ENCODE data around the gene ELMO1. TPM values are rescaled to one million over a fixed set of nuclear protein-coding genes. Genes with fewer than 3 reads are reported as not detected.

ELMO1 gene
- total and polyA plus RNA-seq, 2 experiments from 2014 or later = 6.5 to 24.9 TPM

DNA sequence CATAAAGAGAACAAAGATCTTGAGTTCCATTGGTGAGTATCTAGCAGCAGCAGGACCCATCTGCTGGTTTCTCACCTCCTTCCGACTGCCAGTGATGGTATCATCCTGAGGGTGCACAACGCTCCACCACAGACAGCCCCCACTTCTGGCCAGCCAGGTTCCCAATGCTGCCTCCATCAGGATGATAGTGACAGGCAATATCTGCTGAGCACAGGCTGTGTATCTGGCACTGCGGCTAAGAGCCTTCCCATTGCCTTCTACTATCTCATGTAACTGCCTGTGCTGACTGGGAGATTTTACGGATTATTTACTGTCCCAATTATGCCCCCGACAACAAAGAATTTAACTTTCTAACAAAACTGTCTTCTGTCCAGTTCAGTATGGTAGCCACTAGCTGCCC, 372.0 kb downstream of the ELMO1 start:
- Histone ChIP-seq H3K27ac (ENCODE audit: low read depth) (no peak overlapping the region), H3K36me3 (ENCODE audit: insufficient read depth) (no peaks in the 10 kb centered on the region), H3K79me2 (replicated peaks; ENCODE audit: insufficient read depth) (no peaks in the 10 kb centered on the region), H3K4me3 (no peak overlapping the region), H3K27me3 (ENCODE audit: insufficient read depth) (no peaks in the 10 kb centered on the region), H2AFZ (no peak overlapping the region), H3K4me2 (no peak overlapping the region), H3K4me1 (ENCODE audit: insufficient read depth) (no peaks in the 10 kb centered on the region), H3F3A (replicated peaks; ENCODE audit: low read depth) (no peaks in the 10 kb centered on the region), H4K20me1 (replicated peaks; ENCODE audit: insufficient read depth) (no peaks in the 10 kb centered on the region; the same call in 1 of the 2 replicates), H3K9me2 (ENCODE audit: insufficient read depth) (no peaks in the 10 kb centered on the region)
- DNase-seq (ENCODE audit: low spot score) (no peak), ATAC-seq (peak; percentile 58)
- TF ChIP-seq, protein P1, sequence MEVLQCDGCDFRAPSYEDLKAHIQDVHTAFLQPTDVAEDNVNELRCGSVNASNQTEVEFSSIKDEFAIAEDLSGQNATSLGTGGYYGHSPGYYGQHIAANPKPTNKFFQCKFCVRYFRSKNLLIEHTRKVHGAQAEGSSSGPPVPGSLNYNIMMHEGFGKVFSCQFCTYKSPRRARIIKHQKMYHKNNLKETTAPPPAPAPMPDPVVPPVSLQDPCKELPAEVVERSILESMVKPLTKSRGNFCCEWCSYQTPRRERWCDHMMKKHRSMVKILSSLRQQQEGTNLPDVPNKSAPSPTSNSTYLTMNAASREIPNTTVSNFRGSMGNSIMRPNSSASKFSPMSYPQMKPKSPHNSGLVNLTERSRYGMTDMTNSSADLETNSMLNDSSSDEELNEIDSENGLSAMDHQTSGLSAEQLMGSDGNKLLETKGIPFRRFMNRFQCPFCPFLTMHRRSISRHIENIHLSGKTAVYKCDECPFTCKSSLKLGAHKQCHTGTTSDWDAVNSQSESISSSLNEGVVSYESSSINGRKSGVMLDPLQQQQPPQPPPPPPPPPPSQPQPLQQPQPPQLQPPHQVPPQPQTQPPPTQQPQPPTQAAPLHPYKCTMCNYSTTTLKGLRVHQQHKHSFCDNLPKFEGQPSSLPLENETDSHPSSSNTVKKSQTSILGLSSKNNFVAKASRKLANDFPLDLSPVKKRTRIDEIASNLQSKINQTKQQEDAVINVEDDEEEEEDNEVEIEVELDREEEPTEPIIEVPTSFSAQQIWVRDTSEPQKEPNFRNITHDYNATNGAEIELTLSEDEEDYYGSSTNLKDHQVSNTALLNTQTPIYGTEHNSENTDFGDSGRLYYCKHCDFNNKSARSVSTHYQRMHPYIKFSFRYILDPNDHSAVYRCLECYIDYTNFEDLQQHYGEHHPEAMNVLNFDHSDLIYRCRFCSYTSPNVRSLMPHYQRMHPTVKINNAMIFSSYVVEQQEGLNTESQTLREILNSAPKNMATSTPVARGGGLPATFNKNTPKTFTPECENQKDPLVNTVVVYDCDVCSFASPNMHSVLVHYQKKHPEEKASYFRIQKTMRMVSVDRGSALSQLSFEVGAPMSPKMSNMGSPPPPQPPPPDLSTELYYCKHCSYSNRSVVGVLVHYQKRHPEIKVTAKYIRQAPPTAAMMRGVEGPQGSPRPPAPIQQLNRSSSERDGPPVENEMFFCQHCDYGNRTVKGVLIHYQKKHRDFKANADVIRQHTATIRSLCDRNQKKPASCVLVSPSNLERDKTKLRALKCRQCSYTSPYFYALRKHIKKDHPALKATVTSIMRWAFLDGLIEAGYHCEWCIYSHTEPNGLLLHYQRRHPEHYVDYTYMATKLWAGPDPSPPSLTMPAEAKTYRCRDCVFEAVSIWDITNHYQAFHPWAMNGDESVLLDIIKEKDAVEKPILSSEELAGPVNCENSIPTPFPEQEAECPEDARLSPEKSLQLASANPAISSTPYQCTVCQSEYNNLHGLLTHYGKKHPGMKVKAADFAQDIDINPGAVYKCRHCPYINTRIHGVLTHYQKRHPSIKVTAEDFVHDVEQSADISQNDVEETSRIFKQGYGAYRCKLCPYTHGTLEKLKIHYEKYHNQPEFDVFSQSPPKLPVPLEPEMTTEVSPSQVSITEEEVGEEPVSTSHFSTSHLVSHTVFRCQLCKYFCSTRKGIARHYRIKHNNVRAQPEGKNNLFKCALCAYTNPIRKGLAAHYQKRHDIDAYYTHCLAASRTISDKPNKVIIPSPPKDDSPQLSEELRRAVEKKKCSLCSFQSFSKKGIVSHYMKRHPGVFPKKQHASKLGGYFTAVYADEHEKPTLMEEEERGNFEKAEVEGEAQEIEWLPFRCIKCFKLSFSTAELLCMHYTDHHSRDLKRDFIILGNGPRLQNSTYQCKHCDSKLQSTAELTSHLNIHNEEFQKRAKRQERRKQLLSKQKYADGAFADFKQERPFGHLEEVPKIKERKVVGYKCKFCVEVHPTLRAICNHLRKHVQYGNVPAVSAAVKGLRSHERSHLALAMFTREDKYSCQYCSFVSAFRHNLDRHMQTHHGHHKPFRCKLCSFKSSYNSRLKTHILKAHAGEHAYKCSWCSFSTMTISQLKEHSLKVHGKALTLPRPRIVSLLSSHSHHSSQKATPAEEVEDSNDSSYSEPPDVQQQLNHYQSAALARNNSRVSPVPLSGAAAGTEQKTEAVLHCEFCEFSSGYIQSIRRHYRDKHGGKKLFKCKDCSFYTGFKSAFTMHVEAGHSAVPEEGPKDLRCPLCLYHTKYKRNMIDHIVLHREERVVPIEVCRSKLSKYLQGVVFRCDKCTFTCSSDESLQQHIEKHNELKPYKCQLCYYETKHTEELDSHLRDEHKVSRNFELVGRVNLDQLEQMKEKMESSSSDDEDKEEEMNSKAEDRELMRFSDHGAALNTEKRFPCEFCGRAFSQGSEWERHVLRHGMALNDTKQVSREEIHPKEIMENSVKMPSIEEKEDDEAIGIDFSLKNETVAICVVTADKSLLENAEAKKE (CRISPR knock-in tag; IDR thresholded peaks at IDR 0.05) = no peak
- TF ChIP-seq REST (IDR thresholded peaks at IDR 0.05; ENCODE audit: unreplicated experiment) (no peak), NANOG (IDR thresholded peaks at IDR 0.05; ENCODE audit: borderline replicate concordance) (no peak), CREB1 (CRISPR knock-in tag; IDR thresholded peaks at IDR 0.05; ENCODE audit: low read depth) (no peak)
- TF ChIP-seq, protein P2, sequence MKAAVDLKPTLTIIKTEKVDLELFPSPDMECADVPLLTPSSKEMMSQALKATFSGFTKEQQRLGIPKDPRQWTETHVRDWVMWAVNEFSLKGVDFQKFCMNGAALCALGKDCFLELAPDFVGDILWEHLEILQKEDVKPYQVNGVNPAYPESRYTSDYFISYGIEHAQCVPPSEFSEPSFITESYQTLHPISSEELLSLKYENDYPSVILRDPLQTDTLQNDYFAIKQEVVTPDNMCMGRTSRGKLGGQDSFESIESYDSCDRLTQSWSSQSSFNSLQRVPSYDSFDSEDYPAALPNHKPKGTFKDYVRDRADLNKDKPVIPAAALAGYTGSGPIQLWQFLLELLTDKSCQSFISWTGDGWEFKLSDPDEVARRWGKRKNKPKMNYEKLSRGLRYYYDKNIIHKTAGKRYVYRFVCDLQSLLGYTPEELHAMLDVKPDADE (IDR thresholded peaks at IDR 0.05) = no peak
- TF ChIP-seq, protein P3, sequence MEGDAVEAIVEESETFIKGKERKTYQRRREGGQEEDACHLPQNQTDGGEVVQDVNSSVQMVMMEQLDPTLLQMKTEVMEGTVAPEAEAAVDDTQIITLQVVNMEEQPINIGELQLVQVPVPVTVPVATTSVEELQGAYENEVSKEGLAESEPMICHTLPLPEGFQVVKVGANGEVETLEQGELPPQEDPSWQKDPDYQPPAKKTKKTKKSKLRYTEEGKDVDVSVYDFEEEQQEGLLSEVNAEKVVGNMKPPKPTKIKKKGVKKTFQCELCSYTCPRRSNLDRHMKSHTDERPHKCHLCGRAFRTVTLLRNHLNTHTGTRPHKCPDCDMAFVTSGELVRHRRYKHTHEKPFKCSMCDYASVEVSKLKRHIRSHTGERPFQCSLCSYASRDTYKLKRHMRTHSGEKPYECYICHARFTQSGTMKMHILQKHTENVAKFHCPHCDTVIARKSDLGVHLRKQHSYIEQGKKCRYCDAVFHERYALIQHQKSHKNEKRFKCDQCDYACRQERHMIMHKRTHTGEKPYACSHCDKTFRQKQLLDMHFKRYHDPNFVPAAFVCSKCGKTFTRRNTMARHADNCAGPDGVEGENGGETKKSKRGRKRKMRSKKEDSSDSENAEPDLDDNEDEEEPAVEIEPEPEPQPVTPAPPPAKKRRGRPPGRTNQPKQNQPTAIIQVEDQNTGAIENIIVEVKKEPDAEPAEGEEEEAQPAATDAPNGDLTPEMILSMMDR (conservative IDR thresholded peaks at IDR 0.05; ENCODE audit: low read depth in 2 of 2) = 0 out of 4 replicates have a peak, but pooled peaks of 1 of the 2 experiments have one; percentile 24
- Mint-ChIP-seq H3K9me3 (no peaks in the 10 kb centered on the region), H3K4me3 (no peak overlapping the region), H3K27ac (no peak overlapping the region), H3K4me1 (peaks cover 11% of the 10 kb centered on the region), H3K36me3 (ENCODE audit: low read depth) (no peaks in the 10 kb centered on the region), H3K27me3 (ENCODE audit: insufficient read depth, low read depth, poor library complexity) (peaks cover 2% of the 10 kb centered on the region)

Measured in GM23338 (cell line).